ENCODE data around the gene SNED1. TPM values are rescaled to one million over a fixed set of nuclear protein-coding genes. Genes with fewer than 3 reads are reported as not detected.

Gene SNED1
- total and polyA plus RNA-seq, 9 donors = 16.7 to 69.5 (median 38.9) TPM

- Histone ChIP-seq H3K4me3 (no peak overlapping the region), H3K27ac (no peak overlapping the region), H3K4me1 (ENCODE audit: insufficient read depth) (no peaks in the 10 kb centered on the region), H3K27me3 (no peaks in the 10 kb centered on the region), H3K36me3 (no peaks in the 10 kb centered on the region), H3K9me3 (no peaks in the 10 kb centered on the region)
- WGBS, 3 donors = 92 to 97% (median 95%) methylated on average over 11 of the region's 11 CpGs
- TF ChIP-seq EP300 (IDR thresholded peaks at IDR 0.05) (no peak), CTCF (IDR thresholded peaks at IDR 0.05) (no peak), POLR2A (IDR thresholded peaks at IDR 0.05) (no peak)
- intact Hi-C loops (cut with DNase I) = no loop called here
- no peak for DNase-seq
Observed at GRCh38 chr2:241114836-241115235, 116.4 kb downstream of the SNED1 start.

DNA sequence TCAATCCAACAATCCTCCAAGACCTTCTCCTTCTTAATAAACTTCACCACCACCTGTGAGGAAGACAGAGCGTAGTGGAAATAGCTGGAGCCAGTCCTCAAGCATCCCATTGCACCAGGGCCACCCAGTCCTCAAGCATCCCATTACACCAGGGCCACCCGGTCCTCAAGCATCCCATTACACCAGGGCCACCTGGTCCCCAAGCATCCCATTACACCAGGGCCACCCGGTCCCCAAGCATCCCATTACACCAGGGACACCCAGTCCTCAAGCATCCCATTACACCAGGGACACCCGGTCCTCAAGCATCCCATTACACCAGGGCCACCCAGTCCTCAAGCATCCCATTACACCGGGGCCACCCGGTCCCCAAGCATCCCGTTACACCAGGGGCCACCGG, 116.9 kb downstream of the SNED1 start:
- intact Hi-C loops (cut with DNase I) = no loop called here
- Histone ChIP-seq H3K4me1 (ENCODE audit: insufficient read depth) (no peaks in the 10 kb centered on the region), H3K27ac (no peak overlapping the region), H3K4me3 (no peak overlapping the region), H3K27me3 (no peaks in the 10 kb centered on the region), H3K36me3 (no peaks in the 10 kb centered on the region), H3K9me3 (no peaks in the 10 kb centered on the region)
- no peak for DNase-seq
- no peak for TF ChIP-seq POLR2A (IDR thresholded peaks at IDR 0.05)
- TF ChIP-seq CTCF (IDR thresholded peaks at IDR 0.05) = no peak
- TF ChIP-seq EP300 (IDR thresholded peaks at IDR 0.05) = no peak
- WGBS, 3 donors = 84 to 97% (median 90%) methylated on average over 8 of the region's 8 CpGs

DNA sequence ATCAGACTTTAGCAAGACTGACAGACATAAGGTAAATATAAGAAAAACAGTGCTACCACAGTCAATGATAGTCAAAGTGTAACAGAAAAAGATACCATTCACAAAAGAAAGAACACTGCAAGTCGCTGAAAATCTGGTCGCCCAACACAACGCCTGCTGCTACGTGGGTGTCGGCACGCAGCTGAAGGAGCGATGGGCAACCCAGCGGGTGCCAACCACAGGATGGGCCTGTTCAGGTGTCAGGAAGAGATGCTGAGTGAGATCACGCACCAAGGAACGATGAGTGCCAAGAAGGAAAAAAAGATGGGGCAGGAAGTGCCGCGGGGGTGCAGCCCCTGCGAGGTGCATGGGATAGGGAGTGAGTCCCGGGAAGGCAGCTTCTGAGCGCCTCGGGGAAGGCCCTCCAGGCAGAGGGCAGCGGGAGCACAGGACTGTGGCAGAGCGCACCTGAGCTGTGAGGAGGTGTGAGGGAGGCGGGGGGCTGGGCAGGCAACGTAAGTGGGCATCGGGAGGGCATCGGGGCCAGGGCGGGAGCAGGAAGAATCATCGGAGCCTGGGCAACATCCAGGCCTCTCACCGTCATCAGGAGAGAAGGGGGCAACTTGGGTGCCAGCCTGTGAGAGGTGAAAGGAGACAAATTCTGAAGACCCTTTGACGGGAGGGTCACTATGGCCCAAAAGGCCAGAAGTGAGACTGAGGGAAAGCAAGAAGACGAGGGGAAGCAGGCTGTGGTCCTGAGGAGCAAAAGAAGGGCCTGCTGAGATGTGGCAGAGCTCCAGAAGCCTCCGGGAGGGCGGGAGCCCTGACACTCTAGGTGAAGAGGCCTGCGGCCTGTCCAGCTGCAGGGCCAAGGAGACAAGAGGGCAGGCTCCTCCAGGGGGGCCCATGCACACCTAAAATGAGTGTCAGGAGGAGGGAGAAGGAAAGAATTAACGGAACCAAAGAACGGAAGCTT, 118.5 kb downstream of the SNED1 start:
- DNase-seq = no peak
- intact Hi-C loops (cut with DNase I) = no loop called here
- no peaks in the 10 kb centered on the region for H3K9me3 ChIP-seq
- H3K36me3 ChIP-seq = no peaks in the 10 kb centered on the region
- H3K27me3 ChIP-seq = no peaks in the 10 kb centered on the region
- H3K4me1 ChIP-seq (ENCODE audit: insufficient read depth) = no peaks in the 10 kb centered on the region
- no peak for TF ChIP-seq POLR2A (IDR thresholded peaks at IDR 0.05)
- no peak for TF ChIP-seq EP300 (IDR thresholded peaks at IDR 0.05)
- TF ChIP-seq CTCF (IDR thresholded peaks at IDR 0.05) = no peak
- 92 to 94% (median 92%) methylated on average over 32 of the region's 32 CpGs for whole genome bisulfite sequencing, 3 donors
- H3K4me3 ChIP-seq = no peak overlapping the region
- H3K27ac ChIP-seq = no peak overlapping the region

- DNase-seq = no peak
- H3K4me3 ChIP-seq = no peak overlapping the region
- no peaks in the 10 kb centered on the region for H3K27me3 ChIP-seq
- TF ChIP-seq EP300 (IDR thresholded peaks at IDR 0.05) (no peak), CTCF (IDR thresholded peaks at IDR 0.05) (no peak), POLR2A (IDR thresholded peaks at IDR 0.05) (no peak)
- no peaks in the 10 kb centered on the region for H3K4me1 ChIP-seq (ENCODE audit: insufficient read depth)
- H3K9me3 ChIP-seq = no peaks in the 10 kb centered on the region
- H3K27ac ChIP-seq = no peak overlapping the region
- intact Hi-C loops (cut with DNase I) = no loop called here
- H3K36me3 ChIP-seq = no peaks in the 10 kb centered on the region
- WGBS, 3 donors = 90 to 92% (median 90%) methylated on average over 24 of the region's 24 CpGs
Observed at GRCh38 chr2:241118737-241119505, 120.5 kb downstream of the SNED1 start.
